Suprapubic skin (tissue), 4 donors: ENCODE data around the gene PRKCE. TPM values are rescaled to one million over a fixed set of nuclear protein-coding genes. Genes with fewer than 3 reads are reported as not detected.
A peak's percentile ranks its signal among the peaks of the same experiment; 100 is the strongest.

Experiments used
- DNase-seq, 2 donors: peaks; one replicate each; pipeline ENCODE4 v3.0.0-alpha.2; 2019; ENCODE audit warnings: low spot score in 2 of 2
- H3K27ac ChIP-seq: fragments of 200-600 bp; sonication (generic); one replicate; pipeline ENCODE4 v1.5.1; 2019
- H3K27me3 ChIP-seq: fragments of 200-600 bp; sonication (generic); one replicate; pipeline ENCODE4 v1.5.1; 2019
- H3K36me3 ChIP-seq: fragments of 200-600 bp; sonication (generic); one replicate; pipeline ENCODE4 v1.5.1; 2019
- H3K4me1 ChIP-seq: fragments of 200-600 bp; sonication (generic); one replicate; pipeline ENCODE4 v1.5.1; 2019
- H3K4me3 ChIP-seq: fragments of 200-600 bp; sonication (generic); one replicate; pipeline ENCODE4 v1.5.1; 2019; ENCODE audit warnings: mild to moderate bottlenecking
- H3K9me3 ChIP-seq: fragments of 200-600 bp; sonication (generic); one replicate; pipeline ENCODE4 v1.5.1; 2019
- EP300 ChIP-seq: sonication (generic); formaldehyde crosslinking; IDR thresholded peaks from one replicate; pipeline ENCODE4 v1.6.1; 2017; ENCODE audit warnings: antibody characterized with exemption
- POLR2A ChIP-seq, 2 donors: fragments of 450-650 bp; IDR thresholded peaks; one replicate each; pipeline ENCODE4 v1.6.1; 2017; ENCODE audit warnings: antibody characterized with exemption in 2 of 2, mild to moderate bottlenecking in 2 of 2, moderate library complexity in 2 of 2
- POLR2AphosphoS5 ChIP-seq, 3 donors: sonication (generic); formaldehyde crosslinking; IDR thresholded peaks; one replicate each; pipeline ENCODE4 v1.6.1; 2017; ENCODE audit warnings: antibody characterized with exemption in 3 of 3
- WGBS: methylation state at CpG from one replicate; pipeline ENCODE4 v1.1.5; 2018; 5-methylcytosine and 5-hydroxymethylcytosine counted together
- total RNA-seq, 4 donors: library from RNA; depleted of rRNA; stranded (reverse); fragments of >200 nt; gene quantifications; one replicate each; pipeline ENCODE4 v1.1.0, GENCODE V29; 2016
- TF ChIP-seq, protein P1 (sequence below), 2 donors: fragments of 200-600 bp in 1 of 2; fragments of 450-650 bp in 1 of 2; sonication (generic) in 1 of 2; IDR thresholded peaks; one replicate each; pipeline ENCODE4 v1.5.1; 2016 to 2019; ENCODE audit warnings: antibody characterized with exemption in 2 of 2, mild to moderate bottlenecking in 1 of 2, moderate library complexity in 1 of 2

The PRKCE gene
- total RNA-seq, 4 donors from 2014 or later, result 7.9 to 18.3 (median 12.5) TPM

GRCh38 chr2:45649462-45649857 is 2.0 kb upstream of the PRKCE start:
- peak overlapping the region; percentile 98 for H3K27ac ChIP-seq
- peaks cover 39% of the 10 kb centered on the region for H3K4me1 ChIP-seq
- WGBS, result 16% methylated on average over 10 of the region's 10 CpGs
- H3K4me3 ChIP-seq, result peak overlapping the region; percentile 94
- TF ChIP-seq EP300, result no peak
- no peak for TF ChIP-seq POLR2AphosphoS5 (IDR thresholded peaks at IDR 0.05)
- TF ChIP-seq, protein P1, sequence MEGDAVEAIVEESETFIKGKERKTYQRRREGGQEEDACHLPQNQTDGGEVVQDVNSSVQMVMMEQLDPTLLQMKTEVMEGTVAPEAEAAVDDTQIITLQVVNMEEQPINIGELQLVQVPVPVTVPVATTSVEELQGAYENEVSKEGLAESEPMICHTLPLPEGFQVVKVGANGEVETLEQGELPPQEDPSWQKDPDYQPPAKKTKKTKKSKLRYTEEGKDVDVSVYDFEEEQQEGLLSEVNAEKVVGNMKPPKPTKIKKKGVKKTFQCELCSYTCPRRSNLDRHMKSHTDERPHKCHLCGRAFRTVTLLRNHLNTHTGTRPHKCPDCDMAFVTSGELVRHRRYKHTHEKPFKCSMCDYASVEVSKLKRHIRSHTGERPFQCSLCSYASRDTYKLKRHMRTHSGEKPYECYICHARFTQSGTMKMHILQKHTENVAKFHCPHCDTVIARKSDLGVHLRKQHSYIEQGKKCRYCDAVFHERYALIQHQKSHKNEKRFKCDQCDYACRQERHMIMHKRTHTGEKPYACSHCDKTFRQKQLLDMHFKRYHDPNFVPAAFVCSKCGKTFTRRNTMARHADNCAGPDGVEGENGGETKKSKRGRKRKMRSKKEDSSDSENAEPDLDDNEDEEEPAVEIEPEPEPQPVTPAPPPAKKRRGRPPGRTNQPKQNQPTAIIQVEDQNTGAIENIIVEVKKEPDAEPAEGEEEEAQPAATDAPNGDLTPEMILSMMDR (IDR thresholded peaks at IDR 0.05), result no peak
- no peak for TF ChIP-seq POLR2A (IDR thresholded peaks at IDR 0.05)
- DNase-seq, result no peak
- no peaks in the 10 kb centered on the region for H3K9me3 ChIP-seq
- H3K36me3 ChIP-seq, result no peaks in the 10 kb centered on the region
- no peaks in the 10 kb centered on the region for H3K27me3 ChIP-seq

DNA sequence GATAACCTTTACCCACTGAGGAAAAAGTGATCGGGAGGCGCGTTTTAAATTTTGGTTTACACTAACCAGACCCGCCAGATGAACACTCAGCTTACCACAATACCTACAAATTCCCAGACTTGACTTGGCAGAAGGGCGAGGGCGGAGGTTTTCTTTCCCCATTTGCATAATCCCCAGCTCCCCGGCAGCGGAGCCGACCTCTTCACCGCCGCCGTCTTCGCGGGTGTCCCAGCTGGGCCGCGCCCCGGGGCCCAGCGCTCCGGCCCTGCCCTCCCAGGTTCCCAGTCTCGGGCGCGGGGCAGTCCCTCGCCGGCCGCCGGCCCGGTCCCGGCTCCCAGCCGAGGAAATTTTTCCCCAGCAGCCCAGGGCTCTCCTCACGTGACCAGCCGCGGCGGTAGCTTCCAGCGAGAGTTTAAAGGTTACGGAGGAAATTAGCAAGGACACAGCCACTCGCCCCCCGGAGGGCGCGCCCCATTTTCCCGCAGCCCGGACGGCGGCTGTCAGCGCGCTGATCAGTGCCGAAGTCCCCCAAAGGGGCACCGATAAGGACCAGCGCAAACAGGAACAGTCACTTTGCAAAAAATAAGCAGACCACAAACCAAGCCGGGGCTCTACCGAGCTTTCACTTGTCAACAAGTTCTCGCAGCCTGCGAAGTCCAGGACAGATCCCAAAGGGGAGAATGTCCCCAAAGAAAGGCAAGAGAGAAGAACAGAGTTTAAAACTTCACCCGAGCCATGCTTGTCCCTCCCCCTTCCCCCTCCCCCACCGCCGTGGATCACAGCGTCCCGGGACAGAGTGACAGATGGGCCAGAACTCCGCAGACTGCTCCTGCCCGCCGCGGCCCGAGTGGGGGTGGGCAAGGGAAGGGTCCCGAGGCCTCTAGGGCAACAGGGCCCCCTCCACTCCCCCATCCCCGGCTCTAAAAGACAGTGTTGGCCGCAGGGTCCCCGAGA is 1.3 kb upstream of the PRKCE start:
- H3K36me3 ChIP-seq, result no peaks in the 10 kb centered on the region
- under 1% methylated on average over 25 of the region's 66 CpGs for WGBS
- no peaks in the 10 kb centered on the region for H3K9me3 ChIP-seq
- TF ChIP-seq POLR2AphosphoS5 (IDR thresholded peaks at IDR 0.05) (no peak), POLR2A (IDR thresholded peaks at IDR 0.05) (peak in 1 of 2 donors; percentile 39)
- peaks cover 39% of the 10 kb centered on the region for H3K4me1 ChIP-seq
- H3K27me3 ChIP-seq, result no peaks in the 10 kb centered on the region
- peak; percentile 85 to 88 for DNase-seq
- H3K4me3 ChIP-seq, result peak overlapping the region; percentile 94
- H3K27ac ChIP-seq, result peak overlapping the region; percentile 98

- peak overlapping the region; percentile 98 for H3K27ac ChIP-seq
- WGBS, result 1% methylated on average over 14 of the region's 79 CpGs
- H3K36me3 ChIP-seq, result no peaks in the 10 kb centered on the region
- peak overlapping the region; percentile 94 for H3K4me3 ChIP-seq
- H3K9me3 ChIP-seq, result no peaks in the 10 kb centered on the region
- peaks cover 39% of the 10 kb centered on the region for H3K4me1 ChIP-seq
- H3K27me3 ChIP-seq, result no peaks in the 10 kb centered on the region
- peak; percentile 95 to 96 for DNase-seq
- peak; percentile 53 to 84 for TF ChIP-seq POLR2A (IDR thresholded peaks at IDR 0.05)
- peak in 2 of 3 donors; percentile 65 to 96 for TF ChIP-seq POLR2AphosphoS5 (IDR thresholded peaks at IDR 0.05)
- TF ChIP-seq EP300, result peak; percentile 44
- TF ChIP-seq, protein P1 (IDR thresholded peaks at IDR 0.05), result peak in 1 of 2 donors; percentile 44
Measured at GRCh38 chr2:45650851-45651414, 542 bp upstream of the PRKCE start.

DNA sequence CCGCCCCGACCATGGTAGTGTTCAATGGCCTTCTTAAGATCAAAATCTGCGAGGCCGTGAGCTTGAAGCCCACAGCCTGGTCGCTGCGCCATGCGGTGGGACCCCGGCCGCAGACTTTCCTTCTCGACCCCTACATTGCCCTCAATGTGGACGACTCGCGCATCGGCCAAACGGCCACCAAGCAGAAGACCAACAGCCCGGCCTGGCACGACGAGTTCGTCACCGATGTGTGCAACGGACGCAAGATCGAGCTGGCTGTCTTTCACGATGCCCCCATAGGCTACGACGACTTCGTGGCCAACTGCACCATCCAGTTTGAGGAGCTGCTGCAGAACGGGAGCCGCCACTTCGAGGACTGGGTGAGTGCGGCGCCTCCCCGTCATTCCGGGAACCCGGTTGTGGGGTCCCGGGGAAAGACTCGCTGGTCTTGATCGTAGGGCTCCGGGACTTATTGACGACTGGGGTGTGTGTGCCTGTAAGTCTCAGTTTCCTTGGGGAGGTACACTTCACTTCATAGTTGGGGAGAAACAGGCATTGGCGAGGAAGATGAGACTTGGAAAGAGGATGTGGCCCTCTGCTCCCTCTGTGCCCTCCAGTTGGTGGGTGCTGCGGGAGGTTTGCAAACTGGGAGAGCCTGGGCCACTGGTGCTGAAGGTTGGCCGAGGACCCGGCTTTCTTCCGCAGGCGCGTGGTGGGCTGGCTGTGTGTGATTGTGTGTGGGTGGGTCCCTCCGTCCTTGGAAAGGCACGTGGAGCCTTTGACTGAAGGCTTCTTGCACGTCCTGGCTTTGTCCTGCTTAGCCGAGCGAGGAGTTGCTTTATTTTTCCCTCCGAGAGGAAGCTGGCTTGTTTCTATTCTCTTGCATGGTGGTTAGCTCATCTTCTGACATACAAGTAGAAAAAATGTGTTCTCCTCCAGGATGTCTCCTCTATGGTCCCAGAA is 886 bp downstream of the PRKCE start:
- H3K27me3 ChIP-seq, result no peaks in the 10 kb centered on the region
- TF ChIP-seq POLR2A (IDR thresholded peaks at IDR 0.05) (no peak), EP300 (no peak), POLR2AphosphoS5 (IDR thresholded peaks at IDR 0.05) (no peak)
- TF ChIP-seq, protein P1 (IDR thresholded peaks at IDR 0.05), result no peak
- 5% methylated on average over 31 of the region's 53 CpGs for WGBS
- peaks cover 39% of the 10 kb centered on the region for H3K4me1 ChIP-seq
- no peaks in the 10 kb centered on the region for H3K9me3 ChIP-seq
- peak overlapping the region; percentile 94 for H3K4me3 ChIP-seq
- peak; percentile 80 to 82 for DNase-seq
- H3K36me3 ChIP-seq, result no peaks in the 10 kb centered on the region
- H3K27ac ChIP-seq, result peak overlapping the region; percentile 98

GRCh38 chr2:45653122-45653913 is 1.8 kb downstream of the PRKCE start:
- H3K9me3 ChIP-seq, result no peaks in the 10 kb centered on the region
- no peak overlapping the region for H3K27ac ChIP-seq

More at GRCh38 chr2:45653122-45653913, 1.8 kb downstream of the PRKCE start:
- TF ChIP-seq EP300 (no peak), POLR2A (IDR thresholded peaks at IDR 0.05) (no peak), POLR2AphosphoS5 (IDR thresholded peaks at IDR 0.05) (no peak)
- TF ChIP-seq, protein P1 (IDR thresholded peaks at IDR 0.05), result no peak
- WGBS, result 65% methylated on average over 5 of the region's 5 CpGs
- H3K4me1 ChIP-seq, result peaks cover 39% of the 10 kb centered on the region
- H3K36me3 ChIP-seq, result no peaks in the 10 kb centered on the region
- DNase-seq, result no peak
- H3K4me3 ChIP-seq, result peak overlapping the region; percentile 94
- H3K27me3 ChIP-seq, result no peaks in the 10 kb centered on the region
